ENCODE data around the gene SH3PXD2A.

DNA sequence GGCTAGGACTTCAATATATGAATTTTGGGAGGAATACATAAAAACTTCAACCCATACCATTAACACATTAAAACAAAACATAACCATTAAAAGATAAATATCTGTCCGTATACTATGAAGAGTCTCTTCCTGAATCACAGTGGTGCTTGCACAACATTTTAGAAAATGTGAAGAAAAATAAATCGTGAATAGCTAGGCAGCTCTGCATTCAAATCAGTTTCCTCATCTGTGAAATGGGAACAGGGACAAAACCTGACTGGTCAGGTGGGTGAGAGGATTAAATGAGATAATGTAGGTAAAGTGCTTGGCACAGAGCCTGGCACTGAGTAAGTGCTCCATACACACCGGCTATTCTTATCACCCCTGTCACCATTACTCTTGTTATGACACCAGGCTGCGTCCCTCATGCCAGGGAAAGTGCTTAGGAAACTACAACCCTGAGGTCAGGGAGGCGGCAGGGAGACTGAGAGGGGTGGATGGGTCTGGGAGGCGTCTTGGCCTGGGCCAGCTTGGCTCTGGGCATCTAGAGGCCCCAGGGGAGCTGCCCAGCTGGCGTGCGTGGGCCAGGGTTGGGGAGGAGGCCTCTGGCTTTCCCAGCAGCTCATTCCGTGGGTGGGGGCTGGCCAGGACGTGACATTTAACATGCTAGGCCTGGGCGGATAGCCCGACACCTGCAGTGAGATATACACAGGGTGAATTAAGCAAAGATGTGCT, 78.3 kb downstream of the SH3PXD2A start:
- TF ChIP-seq GATA2 (IDR thresholded peaks at IDR 0.05; ENCODE audit: low read depth, low read length), result no peak
- TF ChIP-seq GATA3 (IDR thresholded peaks at IDR 0.05; ENCODE audit: low read depth, low read length), result no peak

All from SH-SY5Y (cell line).